LoVo (cell line): ENCODE measurements around the gene KRT84.

Experiments
- DNase-seq: peaks from one replicate; pipeline ENCODE4 v3.0.0-alpha.2; 2016; ENCODE audit warnings: low spot score

The KRT84 gene

DNA sequence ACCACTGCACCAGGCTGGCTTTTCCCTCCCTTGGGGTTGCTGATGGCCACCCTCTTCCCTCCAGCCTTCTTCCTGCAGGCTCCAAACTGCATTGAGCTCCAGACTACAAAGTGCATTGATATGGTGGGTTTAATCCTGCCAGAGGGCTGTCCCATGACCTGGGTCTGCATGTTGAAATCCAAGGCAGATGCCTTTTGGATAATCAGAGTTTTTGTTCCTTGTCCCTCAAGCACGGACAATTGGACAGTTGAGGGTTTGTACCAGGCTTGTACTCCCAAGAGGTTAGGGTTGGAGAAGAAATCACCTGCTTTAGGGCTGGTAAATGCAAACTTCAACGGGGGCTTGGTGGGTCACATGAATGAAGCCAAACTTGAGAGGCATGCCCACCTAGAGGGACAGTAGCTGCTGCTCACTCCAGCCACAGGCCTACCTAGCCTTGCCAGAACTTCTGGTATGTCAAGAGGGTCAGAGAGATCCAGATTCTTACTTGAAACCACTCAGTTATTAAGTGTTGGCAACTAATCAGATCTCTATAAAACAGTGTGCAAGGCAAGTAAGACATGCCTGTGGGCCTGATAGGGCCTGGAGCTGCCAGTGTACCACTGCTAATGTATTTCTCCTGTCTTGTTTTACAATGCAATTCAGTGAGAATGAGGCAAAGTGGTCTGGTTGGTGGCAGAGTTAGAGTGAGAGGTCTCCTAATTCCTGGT is 42.5 kb downstream of the KRT84 start:
- DNase-seq: no peak

GRCh38 chr12:52341066-52341580 is 44.3 kb downstream of the KRT84 start:
- no peak for DNase-seq

DNA sequence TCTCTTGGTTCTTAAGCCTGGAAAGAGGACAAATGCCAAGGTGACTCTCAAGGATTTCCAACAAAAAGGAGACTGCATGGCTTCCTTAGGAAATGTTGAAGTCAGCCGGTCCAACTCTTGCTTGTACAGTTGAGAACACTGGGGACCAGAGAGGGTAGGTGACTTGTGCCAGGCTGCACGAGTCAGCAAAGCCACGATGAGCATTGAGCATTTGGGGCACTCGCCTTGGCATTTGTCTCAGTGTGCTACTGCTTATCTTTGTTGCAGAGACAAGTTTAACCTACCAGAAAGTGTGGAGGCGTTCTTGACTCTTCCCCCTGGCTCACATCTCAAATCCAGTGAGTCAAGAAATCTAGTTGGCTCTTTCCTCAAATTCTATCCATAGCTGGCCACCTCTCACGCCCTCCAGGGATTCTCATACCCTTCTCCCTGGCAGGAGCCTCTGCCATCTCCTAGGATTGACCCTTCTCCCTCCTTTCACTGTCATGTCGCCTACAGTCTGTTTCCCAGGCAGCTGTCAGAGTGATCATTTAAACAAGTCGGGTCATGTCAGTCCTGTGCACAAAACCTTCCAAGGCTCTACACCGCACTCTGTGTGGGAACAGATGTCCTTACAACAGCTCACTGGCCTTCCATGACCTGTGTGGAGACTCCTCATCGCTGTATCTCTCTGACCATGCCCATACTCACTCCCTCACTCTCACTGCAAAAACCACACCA is 47.1 kb downstream of the KRT84 start:
- DNase-seq: no peak

DNA sequence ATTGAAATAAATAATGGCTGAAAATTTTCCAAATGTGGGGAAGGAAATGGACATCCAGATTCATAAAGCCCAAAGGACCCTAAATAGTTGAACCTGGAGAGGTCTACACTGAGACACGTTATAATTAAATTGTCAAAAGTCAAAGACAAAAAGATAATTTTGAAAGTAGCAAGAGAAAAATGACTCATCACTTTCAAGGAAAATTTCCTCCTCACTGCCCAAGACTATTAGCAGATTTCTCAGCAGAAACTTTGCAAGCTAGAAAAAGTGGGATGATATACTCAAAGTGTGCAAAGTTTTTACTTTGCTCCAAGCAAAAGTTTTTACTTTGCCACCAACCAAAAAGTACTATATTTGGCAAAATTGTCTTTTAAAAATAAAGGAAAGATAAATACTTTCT is 48.4 kb downstream of the KRT84 start:
- no peak for DNase-seq

GRCh38 chr12:52336641-52337040 is 48.8 kb downstream of the KRT84 start:
- no peak for DNase-seq

- peak; percentile 71 for DNase-seq
Measured at GRCh38 chr12:52335598-52336262, 49.7 kb downstream of the KRT84 start.

GRCh38 chr12:52334185-52334584 is 51.3 kb downstream of the KRT84 start:
- no peak for DNase-seq

DNA sequence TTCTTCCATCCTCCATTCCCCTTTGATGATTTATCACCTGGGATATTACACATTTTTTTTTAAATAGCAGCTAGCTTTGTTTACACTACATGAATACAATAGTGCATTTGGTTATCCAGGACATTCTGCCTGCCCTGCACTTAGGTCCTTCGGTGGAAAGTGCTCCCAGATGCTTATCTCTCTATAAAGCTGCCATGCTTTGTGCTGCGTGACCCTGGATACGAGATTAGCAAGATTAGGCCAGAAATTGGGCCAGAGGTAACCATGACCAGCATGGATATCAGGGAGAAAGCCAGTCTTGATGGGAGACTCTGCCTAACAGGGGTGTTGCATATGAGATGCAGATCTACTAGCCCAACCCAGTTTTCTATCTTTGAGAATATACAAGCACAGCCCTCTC is 52.1 kb downstream of the KRT84 start:
- DNase-seq: no peak

DNA sequence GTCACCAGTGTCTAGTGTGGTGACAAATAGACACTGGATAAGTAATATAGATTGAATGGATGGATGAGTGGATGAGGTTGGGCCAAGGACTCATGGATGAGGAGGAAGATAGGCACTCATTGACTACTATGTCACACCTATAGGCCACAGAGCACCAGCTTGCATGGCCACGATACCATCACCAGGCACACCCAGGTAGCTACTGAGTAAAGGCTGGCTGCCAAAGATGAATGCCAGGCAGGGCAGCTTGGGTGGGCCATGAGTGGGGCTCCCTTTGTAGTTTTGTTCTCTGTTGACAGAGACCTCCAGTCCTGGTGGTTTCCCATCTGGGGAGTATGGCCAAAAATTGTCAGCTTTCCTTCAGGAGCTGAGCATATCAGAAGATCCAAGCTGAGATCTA is 53.1 kb downstream of the KRT84 start:
- no peak for DNase-seq

- DNase-seq: no peak
Measured at GRCh38 chr12:52331833-52332232, 53.6 kb downstream of the KRT84 start.

- DNase-seq: no peak
Measured at GRCh38 chr12:52331039-52331438, 54.4 kb downstream of the KRT84 start.

GRCh38 chr12:52327830-52328500 is 57.5 kb downstream of the KRT84 start:
- no peak for DNase-seq
